Choroid plexus epithelial cell (primary cell): ENCODE measurements around the gene GPR78.

Experiments
- DNase-seq: peaks from one replicate; pipeline ENCODE4 v3.0.0-alpha.2; 2010; ENCODE audit warnings: low read depth
- H3K4me3 ChIP-seq: 2 replicates; pipeline ENCODE4 v1.5.1; 2011; ENCODE audit warnings: low read depth, mild to moderate bottlenecking, control low read depth, low read length, moderate library complexity
- TF ChIP-seq, protein P1 (sequence below): conservative IDR thresholded peaks from 2 replicates; pipeline ENCODE4 v1.5.1; 2011; ENCODE audit warnings: low read depth, mild to moderate bottlenecking, control low read depth, inconsistent platforms, low read length, moderate library complexity

GPR78 gene

DNA sequence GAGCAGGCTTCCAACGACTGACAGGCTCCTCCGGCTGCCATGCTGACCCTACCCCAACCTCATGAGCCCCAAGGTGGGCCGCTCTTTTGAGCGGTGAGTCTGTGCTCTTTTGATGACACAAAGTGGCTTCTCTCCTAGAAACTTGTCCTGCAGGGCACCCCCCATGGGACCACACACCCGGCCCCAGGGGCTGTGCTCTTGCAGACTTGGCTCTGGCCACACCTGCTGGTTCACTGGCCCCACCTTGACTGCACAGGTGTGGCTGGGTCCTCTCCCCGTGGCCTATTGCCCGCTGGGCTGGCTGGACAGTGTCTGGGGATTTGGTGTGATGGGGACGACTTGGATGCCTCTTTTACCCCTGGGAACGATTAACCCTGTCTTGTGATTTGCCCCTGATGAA, 10.9 kb downstream of the GPR78 start:
- H3K4me3 ChIP-seq, result no peak overlapping the region
- TF ChIP-seq, protein P1, sequence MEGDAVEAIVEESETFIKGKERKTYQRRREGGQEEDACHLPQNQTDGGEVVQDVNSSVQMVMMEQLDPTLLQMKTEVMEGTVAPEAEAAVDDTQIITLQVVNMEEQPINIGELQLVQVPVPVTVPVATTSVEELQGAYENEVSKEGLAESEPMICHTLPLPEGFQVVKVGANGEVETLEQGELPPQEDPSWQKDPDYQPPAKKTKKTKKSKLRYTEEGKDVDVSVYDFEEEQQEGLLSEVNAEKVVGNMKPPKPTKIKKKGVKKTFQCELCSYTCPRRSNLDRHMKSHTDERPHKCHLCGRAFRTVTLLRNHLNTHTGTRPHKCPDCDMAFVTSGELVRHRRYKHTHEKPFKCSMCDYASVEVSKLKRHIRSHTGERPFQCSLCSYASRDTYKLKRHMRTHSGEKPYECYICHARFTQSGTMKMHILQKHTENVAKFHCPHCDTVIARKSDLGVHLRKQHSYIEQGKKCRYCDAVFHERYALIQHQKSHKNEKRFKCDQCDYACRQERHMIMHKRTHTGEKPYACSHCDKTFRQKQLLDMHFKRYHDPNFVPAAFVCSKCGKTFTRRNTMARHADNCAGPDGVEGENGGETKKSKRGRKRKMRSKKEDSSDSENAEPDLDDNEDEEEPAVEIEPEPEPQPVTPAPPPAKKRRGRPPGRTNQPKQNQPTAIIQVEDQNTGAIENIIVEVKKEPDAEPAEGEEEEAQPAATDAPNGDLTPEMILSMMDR, result no peak
- no peak for DNase-seq

DNA sequence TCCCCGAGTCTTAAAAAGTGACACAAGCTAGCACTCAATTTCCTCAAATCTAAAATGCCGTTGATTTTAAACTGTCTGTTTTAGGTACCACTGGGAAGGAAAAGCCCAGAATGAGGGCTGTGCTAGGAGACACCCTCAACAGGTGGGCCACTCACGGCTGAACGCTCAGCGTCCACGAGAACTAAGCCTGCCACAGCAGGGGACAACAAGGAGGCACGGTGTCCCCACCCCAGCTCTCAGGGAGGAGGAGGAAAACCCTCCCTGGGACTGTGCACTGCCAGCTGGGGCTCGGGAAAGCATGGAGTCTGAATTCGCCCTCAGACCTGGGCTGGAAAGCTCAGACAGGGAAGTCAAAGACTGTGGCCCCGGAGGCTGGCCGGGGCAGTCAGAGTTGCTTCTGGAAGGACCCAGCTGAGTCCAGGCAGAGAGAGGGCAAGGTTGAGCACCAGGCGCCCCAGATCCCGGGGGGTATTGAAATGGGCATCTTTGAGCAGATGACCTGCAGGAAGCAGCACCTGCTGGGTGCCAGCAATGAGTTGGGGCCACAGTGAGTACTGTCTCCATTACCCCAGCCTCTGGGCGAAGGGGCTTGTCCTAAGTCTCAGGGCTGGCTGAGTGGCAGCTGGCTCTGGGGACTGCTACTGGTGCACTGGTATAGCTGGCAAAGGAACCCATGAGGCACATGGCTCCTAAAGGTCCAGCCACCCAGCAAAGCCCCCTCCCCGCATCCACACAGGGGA, 11.6 kb downstream of the GPR78 start:
- TF ChIP-seq, protein P1, result no peak
- no peak overlapping the region for H3K4me3 ChIP-seq

DNA sequence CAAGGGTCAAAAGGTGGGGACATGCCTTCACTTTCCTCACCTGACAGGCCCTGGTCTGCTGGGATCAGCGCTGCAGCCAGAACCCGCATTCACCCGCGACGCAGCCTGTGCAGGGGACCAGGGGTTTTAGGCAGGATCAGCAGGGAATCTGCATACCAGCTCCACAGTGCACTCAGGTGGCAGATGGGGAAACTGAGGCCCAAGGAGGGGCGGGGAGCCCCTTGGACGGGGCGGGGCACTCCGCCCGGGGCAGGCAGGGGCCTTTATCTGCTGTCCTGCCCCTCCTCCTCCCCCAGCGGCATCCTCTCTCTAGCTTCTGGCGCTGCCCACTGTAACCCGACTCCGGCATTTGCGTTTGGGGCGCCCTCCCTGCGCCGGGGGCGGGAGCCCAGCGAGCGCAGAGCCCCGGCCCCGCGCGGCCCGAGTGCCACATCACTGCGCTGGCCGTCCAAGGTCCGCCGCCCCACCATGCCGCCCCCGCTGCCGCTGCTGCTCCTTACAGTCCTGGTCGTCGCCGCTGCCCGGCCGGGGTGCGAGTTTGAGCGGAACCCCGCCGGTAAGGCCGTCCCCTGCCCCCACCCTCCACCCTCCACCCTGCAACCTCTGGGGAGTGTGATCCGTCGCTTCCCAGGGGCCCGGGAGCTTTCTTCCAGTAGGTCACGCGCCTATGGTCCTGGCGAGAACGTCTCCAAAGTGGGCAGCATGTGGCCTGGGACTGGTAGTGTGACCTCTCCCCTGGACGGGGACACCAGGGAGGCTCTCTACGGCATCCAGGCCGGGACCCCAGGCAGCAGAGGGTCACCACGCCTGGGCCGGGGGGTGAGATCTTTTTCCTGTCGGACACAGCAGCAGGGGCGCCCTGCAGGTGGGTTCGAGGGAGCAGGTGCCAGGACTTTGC, 12.4 kb downstream of the GPR78 start, which contains the start of gene CPZ:
Gene CPZ (plus strand): TSS at position 400 of the 898 bp plus-strand sequence. CDS start 69 bp downstream, at position 469.
- peak within 1 kb of the TSS; percentile 70 for H3K4me3 ChIP-seq
- peak; percentile 55 for DNase-seq
- TF ChIP-seq, protein P1, result no peak

More for the DNA sequence above, 11.6 kb downstream of the GPR78 start:
- DNase-seq, result no peak

GRCh38 chr4:8593264-8594096, 13.3 kb downstream of the GPR78 start:
- DNase-seq, result no peak
- TF ChIP-seq, protein P1, result no peak
- H3K4me3 ChIP-seq, result peak overlapping the region; percentile 70

DNA sequence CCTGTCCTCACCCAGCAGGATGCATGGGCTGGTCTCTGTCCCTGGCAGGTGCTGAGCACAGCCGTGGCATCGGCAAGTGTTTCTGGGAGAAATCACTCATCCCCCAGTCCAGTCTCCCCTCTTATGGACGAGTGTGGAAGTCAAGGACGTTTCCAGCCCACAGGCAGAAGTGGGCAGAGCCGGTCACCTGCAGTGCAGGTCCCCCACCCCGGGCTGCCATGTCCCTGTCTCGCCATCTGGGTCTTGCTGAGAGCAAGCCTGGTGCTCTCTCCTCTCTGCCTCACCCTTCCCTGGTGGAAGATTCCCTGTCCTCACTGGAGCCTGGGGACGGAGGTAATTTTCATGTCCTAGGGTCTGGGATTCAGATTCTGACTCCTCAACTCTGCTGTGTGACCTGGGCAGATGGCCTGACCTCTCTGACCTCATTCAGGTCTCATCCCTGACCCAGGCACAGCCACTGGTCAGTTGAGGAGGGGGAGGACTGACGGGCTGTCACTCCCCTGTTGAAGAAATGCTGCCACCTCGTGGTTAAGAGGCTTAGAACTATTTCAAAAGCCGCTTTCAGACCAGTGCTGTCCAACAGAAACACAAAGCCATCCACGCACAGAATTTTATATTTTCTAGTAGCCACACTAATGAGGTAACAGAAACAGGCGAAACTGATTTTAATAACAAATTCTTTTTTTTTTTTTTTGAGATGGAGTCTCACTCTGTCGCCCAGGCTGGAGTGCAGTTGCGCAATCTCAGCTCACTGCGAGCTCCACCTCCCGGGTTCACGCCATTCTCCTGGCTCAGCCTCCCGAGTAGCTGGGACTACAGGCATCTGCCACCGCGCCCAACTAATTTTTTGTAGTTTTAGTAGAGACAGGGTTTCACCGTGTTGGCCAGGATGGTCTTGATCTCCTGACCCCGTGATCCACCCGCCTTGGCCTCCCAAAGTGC, 14.2 kb downstream of the GPR78 start:
- H3K4me3 ChIP-seq, result peak overlapping the region; percentile 70
- DNase-seq, result peak; percentile 91
- TF ChIP-seq, protein P1, result peak; percentile 87
